HG03139 (cell line): Measurements from ENCODE around the gene FCER1G.

Source experiments
- ATAC-seq: cut with Tn5 transposase; IDR thresholded peaks from one replicate; pipeline ENCODE4 v1.9.1; 2021; ENCODE audit not compliant: unreplicated experiment

The FCER1G gene

GRCh38 chr1:161261261-161262235, 46.5 kb downstream of the FCER1G start:
- no peak for ATAC-seq

- ATAC-seq: no peak
Observed at GRCh38 chr1:161265305-161265704, 50.2 kb downstream of the FCER1G start.

DNA sequence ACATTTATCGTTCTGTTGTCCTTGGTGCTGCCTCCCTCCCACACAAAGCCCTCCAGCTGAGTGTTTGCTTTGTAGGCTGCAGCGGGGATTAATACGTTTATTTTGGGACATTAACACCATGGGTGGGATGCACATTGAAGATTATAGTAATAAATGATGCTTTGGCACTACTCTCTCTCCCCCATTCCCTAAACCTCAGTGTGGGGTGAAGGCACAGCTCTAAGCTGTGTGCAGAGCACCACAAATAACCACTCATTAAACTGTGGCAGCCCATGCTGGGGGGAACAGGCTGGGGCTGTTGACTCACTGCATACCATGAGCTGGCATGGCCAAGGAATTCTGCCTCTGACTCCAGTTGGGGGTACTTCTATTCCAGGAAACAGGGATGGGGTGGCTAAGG, 51.1 kb downstream of the FCER1G start:
- ATAC-seq: no peak

DNA sequence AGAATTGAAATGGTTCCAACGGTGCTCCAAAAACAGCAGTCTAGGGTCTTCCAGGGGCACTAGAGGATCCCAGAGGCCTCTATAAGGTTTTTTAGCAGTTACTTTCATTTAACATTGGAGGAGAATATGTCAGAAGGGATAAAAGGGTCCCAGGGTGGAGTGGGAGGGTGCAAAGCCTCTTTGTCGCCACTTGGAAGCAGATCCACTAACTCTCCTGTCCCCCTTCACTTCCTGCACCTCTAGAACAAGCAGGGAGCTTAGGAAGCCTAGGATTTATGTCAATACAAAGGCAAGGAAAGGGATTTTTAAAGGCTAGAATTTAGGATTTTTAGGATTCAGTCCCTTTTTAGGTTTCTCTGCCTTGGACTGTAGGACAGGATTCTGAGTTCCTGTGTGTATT, 51.7 kb downstream of the FCER1G start:
- ATAC-seq: no peak

- ATAC-seq: no peak
Observed at GRCh38 chr1:161267321-161267720, 52.2 kb downstream of the FCER1G start.
